ENCODE data around the gene CFAP43.

Gene CFAP43

DNA sequence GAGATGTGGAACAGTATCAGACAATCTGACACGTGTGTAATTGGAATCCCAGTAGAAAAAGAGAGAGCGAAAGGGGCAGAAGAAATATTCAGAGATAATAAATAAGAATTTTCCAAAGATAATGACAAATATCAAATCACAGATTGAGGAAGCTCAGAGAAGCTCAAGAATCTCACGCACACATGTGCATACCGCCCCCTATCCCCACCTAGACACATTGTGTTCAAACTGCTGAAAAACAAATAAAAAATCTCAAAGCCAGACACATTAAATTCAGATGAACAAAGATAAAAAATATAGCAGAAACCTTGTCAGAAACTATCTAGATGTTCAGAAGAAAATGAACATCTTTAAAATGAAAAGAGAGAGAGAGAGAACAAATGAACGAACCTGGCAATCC, 92.9 kb downstream of the CFAP43 start:
- DNase-seq (ENCODE audit: low read depth) = no peak

GRCh38 chr10:104138131-104138530, 94.0 kb downstream of the CFAP43 start:
- DNase-seq (ENCODE audit: low read depth) = no peak

- DNase-seq (ENCODE audit: low read depth) = no peak
These were observed 102.1 kb downstream of the CFAP43 start for GRCh38 chr10:104130041-104130440.

GRCh38 chr10:104128214-104128613, 104.0 kb downstream of the CFAP43 start:
- no peak for DNase-seq (ENCODE audit: low read depth)

- peak; percentile 9 for DNase-seq (ENCODE audit: low read depth)
These were observed 104.8 kb downstream of the CFAP43 start for GRCh38 chr10:104127411-104127810.

GRCh38 chr10:104123397-104123796, 108.8 kb downstream of the CFAP43 start:
- DNase-seq (ENCODE audit: low read depth) = no peak

DNA sequence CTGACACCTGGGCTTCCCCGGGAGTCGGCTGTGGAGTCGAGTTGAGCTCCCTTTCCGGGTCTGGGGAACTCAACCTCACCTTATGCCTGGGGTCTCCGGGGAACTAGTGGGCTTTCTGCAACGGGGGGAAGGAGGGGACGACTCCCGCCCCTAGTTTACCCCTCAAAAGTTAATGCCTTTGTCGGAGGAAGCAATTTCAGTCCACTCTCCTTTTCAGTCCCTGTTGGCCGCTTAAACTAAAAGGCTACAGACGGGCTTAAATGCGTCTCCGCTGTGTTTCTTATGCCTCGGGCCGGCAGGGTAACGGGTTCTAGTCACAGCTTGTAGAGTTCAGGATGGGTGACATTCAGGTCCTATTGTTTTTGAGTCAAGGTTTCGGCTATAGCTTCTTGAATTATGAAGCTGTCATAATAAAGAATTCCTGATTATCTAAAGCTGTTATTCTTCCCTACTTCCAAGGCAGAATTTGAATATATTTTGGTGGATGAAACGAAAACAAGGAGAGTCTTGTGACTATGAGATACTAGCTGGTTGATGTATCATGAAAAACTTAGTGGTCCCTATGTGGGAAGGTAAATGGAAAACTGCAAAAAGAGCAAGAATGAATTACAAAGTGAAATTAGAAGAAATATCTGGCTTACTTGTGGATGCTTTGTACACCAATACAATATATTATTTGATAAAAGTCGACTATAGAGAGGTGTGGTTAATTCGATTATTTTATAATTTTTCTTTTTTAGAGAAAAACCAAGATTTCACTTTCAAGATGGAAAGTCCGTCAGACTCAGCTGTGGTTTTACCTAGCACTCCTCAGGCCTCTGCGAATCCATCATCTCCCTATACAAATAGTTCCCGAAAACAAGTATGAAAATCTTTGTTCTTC, 109.7 kb downstream of the CFAP43 start:
- no peak for DNase-seq (ENCODE audit: low read depth)

GRCh38 chr10:104121485-104122224, 110.5 kb downstream of the CFAP43 start, which contains the start of gene SFR1:
Gene SFR1 (plus strand): TSS chr10:104122171. CDS start chr10:104122184, 13 bp downstream.
- DNase-seq (ENCODE audit: low read depth) = peak; percentile 96

DNA sequence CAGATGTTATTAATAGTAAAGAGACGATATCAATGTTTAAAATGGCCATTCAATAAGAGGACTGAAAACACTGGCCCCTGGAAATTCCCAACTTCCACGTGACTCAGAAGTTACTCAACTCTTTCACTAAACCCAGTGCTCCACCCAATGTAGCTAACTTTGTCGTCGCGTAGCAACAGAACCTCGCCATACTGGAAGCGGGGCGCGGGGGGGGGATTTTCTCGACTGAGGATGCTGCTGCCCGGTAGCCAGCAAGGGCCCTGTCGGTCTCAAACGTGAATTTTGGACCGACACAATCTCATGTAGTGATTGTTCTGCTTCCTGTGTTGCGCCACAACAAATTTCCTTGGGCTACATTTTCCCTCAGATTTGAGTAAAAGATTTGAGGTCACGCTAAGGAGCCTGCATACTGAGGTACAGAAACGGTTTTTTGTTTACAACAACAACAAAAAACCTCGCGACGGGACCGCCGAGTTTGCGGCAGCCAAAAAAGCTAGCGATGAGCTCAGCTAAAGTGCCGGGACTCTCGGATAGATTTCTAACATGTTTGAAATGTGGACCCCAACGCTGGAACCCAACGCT, 111.2 kb downstream of the CFAP43 start:
- DNase-seq (ENCODE audit: low read depth) = peak; percentile 24

GRCh38 chr10:104120512-104120902, 111.7 kb downstream of the CFAP43 start:
- DNase-seq (ENCODE audit: low read depth) = no peak

GRCh38 chr10:104119996-104120395, 112.2 kb downstream of the CFAP43 start:
- DNase-seq (ENCODE audit: low read depth) = no peak

DNA sequence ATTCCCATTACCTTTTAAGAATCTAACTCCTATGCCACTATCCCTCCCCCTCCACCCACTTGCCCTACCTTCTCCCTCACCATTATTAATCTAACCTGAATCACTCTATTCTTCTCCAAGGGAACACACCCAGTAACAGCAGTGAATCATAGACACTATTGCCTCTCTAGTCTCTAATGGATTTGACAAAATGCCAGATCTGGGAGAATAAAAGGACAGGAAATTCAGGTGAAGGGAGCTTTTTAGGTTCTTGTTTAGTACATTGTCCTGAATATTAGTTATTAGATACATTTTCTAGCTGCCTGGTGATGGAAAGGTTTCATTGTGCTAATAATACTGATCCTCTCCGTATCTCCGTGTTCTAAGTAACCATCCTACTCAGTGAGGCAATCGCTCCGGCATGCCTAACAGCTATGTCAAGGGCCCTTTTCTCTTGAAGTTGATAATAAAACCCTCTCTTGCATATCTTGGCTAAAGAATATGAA, 114.3 kb downstream of the CFAP43 start:
- DNase-seq (ENCODE audit: low read depth) = no peak

DNA sequence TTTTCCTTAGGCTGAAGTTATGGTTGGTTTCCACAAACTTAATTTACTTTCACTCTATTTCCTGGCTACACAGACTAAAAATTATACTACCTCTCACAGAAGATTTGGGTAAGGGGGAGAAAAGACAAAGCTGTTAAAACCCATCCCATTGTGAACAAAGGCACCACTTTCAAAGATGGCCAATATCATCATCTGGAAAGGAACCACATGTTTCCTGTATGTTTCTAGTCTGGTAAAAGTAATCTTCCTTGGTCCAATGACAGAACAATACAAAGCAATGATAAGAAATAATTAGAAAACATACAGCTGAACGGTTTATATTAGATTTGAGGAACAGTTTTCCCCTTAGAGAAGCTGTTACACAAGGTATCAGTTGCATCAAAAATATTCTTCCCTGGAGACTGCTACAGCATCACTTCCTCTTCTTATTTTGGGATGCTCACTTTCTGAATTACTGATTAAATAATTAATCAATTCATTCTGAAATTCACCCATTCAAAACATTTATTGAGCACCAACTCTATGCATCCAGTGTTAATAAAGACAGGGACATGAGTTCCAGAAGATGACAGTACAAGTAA, 118.7 kb downstream of the CFAP43 start:
- DNase-seq (ENCODE audit: low read depth) = no peak

DNA sequence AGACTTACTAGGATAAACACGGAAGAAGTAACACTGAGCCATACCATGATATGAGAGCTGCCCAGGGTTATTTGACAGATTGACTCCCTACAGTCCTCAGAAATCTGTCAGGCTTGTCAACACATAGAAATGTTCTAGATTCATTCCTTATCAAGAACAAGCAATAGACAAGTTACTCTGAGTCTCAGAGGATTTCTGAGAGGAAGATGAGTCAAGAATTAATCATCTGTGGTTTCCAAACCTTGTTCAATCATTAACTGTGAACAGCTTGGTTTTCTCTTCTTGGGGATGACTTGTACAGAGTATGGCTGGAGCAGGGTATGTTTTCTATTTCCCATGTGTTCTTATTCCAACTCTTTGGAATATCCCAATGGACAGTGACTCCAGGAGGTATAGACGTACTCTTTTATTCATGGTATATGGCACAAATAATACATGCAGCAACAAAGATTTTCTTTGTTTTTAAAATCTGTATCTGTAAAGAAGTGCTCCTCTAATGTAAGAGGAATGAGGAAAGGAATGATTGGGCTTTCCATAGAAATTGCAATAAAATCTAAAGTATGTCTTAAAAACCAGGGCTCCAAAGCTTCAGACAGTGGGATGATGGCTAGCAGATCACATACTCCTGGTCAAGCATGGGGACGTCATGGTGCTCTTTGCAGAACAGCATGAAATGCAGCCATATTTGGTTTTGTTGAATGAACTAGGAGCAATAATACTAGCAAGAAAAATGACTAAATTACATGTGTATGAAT, 122.1 kb downstream of the CFAP43 start:
- no peak for DNase-seq (ENCODE audit: low read depth)

DNA sequence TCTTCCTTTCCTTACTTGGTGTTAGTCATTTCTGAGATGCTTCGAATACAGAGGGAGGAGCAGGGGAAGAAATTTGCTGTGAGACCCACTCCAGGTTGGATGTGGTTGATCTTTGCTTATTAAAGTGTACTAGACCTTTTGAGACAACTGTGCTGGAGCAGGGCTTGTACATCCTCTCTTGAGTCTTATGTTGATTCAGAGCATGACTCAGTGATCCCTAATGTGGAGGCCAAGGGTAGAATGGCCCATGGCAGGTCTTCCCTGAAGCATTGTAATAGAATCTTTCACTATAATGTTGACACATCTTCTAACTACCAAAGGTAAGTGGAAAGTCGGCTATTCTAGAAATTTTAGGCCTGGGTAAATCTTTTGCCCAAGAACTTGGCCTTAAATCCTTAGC, 127.2 kb downstream of the CFAP43 start:
- no peak for DNase-seq (ENCODE audit: low read depth)

- DNase-seq (ENCODE audit: low read depth) = no peak
These were observed 127.7 kb downstream of the CFAP43 start for GRCh38 chr10:104104418-104104817.

DNA sequence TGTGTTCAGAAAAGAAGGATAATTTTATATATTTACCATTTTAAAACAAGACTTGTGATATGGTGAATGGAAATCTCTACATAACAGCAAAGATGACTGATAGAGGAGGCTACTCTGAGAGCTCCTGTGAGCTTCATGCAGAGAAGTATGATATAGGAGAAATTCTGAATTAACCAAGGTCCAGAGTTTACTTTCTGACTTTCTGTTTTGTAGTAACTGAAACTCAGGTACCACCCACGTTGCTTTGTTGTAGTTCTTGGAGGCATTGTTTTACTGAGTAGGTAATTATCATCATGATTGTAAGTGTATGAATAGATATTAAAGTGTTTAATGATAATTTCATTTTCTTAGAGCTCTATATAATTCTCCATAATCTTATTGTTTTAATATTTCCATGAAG, 128.2 kb downstream of the CFAP43 start:
- DNase-seq (ENCODE audit: low read depth) = no peak

- DNase-seq (ENCODE audit: low read depth) = no peak
These were observed 130.3 kb downstream of the CFAP43 start for GRCh38 chr10:104101902-104102301.

DNA sequence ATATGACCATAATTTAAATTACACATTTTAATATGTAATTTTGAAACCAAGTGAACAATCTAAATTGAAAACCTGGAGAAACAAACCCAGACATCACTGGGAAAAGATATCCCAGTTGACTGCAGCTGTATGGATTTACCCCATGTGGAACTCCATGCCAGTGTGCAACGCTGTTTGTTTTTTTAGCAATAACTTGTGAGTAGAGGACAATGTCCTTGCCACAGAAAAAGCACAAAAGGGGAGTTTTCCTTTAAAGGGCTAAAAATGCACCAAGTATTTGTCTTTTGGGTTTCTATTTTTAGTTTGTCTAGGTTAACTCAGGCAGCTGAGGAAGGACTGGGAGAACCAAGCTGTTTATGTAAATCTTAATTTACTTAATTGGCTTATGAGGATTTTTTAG, 131.4 kb downstream of the CFAP43 start:
- DNase-seq (ENCODE audit: low read depth) = no peak

DNA sequence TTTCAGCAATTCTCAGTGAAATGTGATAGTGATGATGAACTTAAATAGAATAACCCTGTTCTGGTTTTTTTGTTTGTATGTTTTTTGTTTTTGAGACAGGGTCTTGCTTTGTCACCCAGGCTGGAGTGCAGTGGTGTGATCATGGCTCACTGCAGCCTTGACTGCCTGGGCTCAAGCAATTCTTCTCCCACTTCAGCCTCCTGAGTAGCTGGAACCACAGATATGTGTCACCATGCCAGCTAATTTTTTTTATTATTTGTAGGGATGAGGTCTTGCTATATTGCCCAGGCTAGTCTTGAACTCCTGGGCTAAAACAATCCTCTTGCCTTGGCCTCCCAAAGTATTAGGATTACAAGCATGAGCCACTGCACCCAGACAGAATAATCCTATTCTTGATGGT, 132.2 kb downstream of the CFAP43 start:
- no peak for DNase-seq (ENCODE audit: low read depth)

- DNase-seq (ENCODE audit: low read depth) = no peak
These were observed 132.9 kb downstream of the CFAP43 start for GRCh38 chr10:104099269-104099668.

Data from CMK (cell line).